GDM1 (cell line): ENCODE data around the gene CRIM1.

ENCODE experiments used
- DNase-seq: peaks from one replicate; lab custom pipeline; 2025; lab: John Stamatoyannopoulos, UW

Gene CRIM1

GRCh38 chr2:36485521-36485920 lies 129.9 kb downstream of the CRIM1 start:
- no peak for DNase-seq

GRCh38 chr2:36486521-36487044 lies 131.0 kb downstream of the CRIM1 start:
- DNase-seq = no peak

GRCh38 chr2:36487947-36488346 lies 132.4 kb downstream of the CRIM1 start:
- no peak for DNase-seq

- DNase-seq = no peak
These were observed 133.7 kb downstream of the CRIM1 start for GRCh38 chr2:36489281-36489680.

- DNase-seq = no peak
These were observed 135.2 kb downstream of the CRIM1 start for GRCh38 chr2:36490749-36491148.

- DNase-seq = no peak
These were observed 136.8 kb downstream of the CRIM1 start for GRCh38 chr2:36492216-36492945.

- no peak for DNase-seq
These were observed 137.7 kb downstream of the CRIM1 start for GRCh38 chr2:36493306-36493705.

GRCh38 chr2:36497570-36498163 lies 142.1 kb downstream of the CRIM1 start:
- DNase-seq = no peak

- DNase-seq = no peak
These were observed 143.7 kb downstream of the CRIM1 start for GRCh38 chr2:36499128-36499820.

- no peak for DNase-seq
These were observed 144.5 kb downstream of the CRIM1 start for GRCh38 chr2:36500072-36500471.

GRCh38 chr2:36502081-36502480 lies 146.5 kb downstream of the CRIM1 start:
- DNase-seq = no peak

GRCh38 chr2:36507408-36507812 lies 151.8 kb downstream of the CRIM1 start:
- peak; percentile 13 for DNase-seq

GRCh38 chr2:36509075-36509474 lies 153.5 kb downstream of the CRIM1 start:
- no peak for DNase-seq

- DNase-seq = no peak
These were observed 156.5 kb downstream of the CRIM1 start for GRCh38 chr2:36511858-36512603.

- DNase-seq = no peak
These were observed 157.1 kb downstream of the CRIM1 start for GRCh38 chr2:36512705-36513104.

- no peak for DNase-seq
These were observed 158.1 kb downstream of the CRIM1 start for GRCh38 chr2:36513661-36514060.

GRCh38 chr2:36515538-36515937 lies 160.0 kb downstream of the CRIM1 start:
- no peak for DNase-seq

GRCh38 chr2:36516136-36516870 lies 160.7 kb downstream of the CRIM1 start:
- no peak for DNase-seq

GRCh38 chr2:36520431-36520830 lies 164.9 kb downstream of the CRIM1 start:
- no peak for DNase-seq

- DNase-seq = no peak
These were observed 167.6 kb downstream of the CRIM1 start for GRCh38 chr2:36523153-36523552.

- DNase-seq = no peak
These were observed 169.7 kb downstream of the CRIM1 start for GRCh38 chr2:36525245-36525644.

GRCh38 chr2:36526226-36526625 lies 170.6 kb downstream of the CRIM1 start:
- no peak for DNase-seq
